Left colon (tissue), 2 donors: ENCODE results near the gene GAS2L1. TPM values are rescaled to one million over a fixed set of nuclear protein-coding genes. Genes with fewer than 3 reads are reported as not detected.
"Not testable (repeated sequence)": the region's sequence is repeated elsewhere in the genome, so short reads cannot be mapped to it uniquely, and the experiment has no call there.

Source experiments
- ATAC-seq: fragments of 200-7000 bp; cut with Tn5 transposase; one replicate; pipeline ENCODE4 v1.9.1; 2020; ENCODE audit warnings: mild to moderate bottlenecking, moderate library complexity
- DNase-seq, 2 donors: peaks; one replicate each; pipeline ENCODE4 v3.0.0-alpha.2; 2020
- intact Hi-C, 2 donors: fragments of 100-400 bp; cut with DNase I in 1 of 2; cut with micrococcal nuclease in 1 of 2; formaldehyde crosslinking; loops; one replicate each; pipeline versions ENCODE4 v1.11.2 to v1.14.0; 2022; cut with DNase I, micrococcal nuclease
- total RNA-seq, 2 donors: library from RNA; stranded (reverse); fragmentation: NEBNext Ultra II Directional; extraction: Animal tissue kit (Norgen Biotek cat#: 25700); gene quantifications; one replicate each; pipeline ENCODE4 v1.2.1, GENCODE V29; 2021
- donor health status: DM: no; HTN: no; CAD: no.
- donor health status: DM: yes; HTN: yes; CAD: no.

Gene GAS2L1
- total RNA-seq, 2 donors from 2014 or later = 19.7 to 32.3 TPM

DNA sequence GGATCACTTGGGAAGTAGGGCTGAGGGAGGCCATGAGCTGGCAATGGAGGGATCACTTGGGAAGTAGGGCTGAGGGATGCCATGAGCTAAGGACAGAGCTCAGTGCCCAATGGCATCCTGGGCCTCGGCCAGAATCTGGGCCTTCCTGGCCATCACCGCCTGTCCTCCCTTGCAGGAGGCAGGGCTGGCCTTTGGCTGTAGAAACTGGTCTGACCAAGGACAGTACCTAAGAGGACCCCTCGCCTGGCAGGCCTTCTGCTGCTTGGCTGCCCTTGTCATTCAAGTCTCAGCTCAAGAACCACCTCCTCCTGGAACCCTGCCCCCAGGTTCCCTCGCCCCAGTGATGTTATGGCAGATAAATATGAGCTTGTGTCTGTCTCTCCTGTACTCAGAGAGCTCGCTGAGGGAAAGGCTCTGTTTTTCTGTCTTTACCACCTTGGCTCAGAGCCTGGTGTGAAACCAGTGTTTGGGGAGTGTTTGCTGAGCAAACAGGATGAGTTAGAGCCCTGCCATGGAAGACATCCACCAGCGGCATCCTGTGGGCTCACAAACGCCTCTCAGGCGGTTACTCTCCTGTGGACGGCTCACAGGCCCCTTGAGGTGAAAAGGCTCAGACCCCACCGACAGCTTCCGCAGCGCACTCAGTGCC, 28.4 kb downstream of the GAS2L1 start:
- intact Hi-C loops = no loop called here
- ATAC-seq = no peak
- no peak for DNase-seq

DNA sequence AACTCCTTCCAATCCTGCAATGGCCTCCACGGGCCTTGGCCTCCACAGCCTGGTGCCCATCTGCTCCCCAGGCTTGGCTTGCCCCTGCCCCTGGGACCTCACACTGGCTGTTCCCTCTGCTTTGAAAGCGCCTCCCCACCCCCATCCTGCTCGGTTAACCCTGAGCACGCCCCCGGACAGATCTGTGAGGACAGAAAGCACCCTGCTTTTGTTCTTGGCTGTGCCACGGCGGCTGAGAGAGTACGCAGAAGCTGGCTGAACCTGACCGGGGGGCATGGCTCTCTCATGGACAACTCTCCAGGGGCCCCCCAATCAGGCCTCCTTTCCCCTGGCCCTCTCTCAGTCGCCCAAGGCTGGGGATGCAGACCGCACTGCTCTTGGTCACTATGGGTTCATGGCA, 29.2 kb downstream of the GAS2L1 start:
- intact Hi-C loops = no loop called here
- ATAC-seq (no peak), DNase-seq (no peak)

DNA sequence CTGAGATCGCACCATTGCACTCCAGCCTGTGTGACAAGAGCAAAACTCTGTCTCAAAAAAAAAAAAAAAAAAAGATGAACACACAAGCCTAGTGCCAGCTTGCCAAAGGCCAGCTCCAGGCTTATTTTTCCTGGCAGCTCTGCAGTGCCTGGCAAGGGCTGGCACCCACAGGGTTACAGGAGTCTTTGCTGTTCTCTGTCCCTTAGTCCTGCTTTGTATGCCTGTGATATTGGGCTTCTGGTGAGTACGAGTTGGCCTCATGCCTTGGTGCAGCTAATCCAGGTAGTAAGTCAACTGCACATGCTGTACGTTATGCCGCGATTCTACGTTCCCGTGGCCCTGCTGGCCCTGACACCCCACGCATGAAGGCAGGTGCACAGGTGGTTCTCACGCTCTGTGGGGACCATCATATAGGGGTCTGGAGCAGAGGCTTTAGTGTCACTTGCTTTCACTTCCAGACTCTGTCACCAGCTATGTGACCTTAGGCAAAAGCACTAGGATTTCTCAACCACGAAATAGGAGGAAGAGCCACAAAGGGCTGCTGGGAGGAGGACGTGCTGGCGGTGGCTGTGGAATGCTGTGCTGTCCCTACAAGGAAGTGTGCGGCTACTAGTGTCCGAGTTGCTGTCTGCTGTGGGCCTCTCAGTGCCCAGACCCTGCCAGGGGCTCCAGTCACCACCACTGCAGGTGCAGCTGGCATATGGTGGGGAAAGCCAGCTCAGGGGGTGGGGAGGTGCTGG, 30.5 kb downstream of the GAS2L1 start:
- intact Hi-C loops = no loop called here
- no peak for DNase-seq
- ATAC-seq = no peak

DNA sequence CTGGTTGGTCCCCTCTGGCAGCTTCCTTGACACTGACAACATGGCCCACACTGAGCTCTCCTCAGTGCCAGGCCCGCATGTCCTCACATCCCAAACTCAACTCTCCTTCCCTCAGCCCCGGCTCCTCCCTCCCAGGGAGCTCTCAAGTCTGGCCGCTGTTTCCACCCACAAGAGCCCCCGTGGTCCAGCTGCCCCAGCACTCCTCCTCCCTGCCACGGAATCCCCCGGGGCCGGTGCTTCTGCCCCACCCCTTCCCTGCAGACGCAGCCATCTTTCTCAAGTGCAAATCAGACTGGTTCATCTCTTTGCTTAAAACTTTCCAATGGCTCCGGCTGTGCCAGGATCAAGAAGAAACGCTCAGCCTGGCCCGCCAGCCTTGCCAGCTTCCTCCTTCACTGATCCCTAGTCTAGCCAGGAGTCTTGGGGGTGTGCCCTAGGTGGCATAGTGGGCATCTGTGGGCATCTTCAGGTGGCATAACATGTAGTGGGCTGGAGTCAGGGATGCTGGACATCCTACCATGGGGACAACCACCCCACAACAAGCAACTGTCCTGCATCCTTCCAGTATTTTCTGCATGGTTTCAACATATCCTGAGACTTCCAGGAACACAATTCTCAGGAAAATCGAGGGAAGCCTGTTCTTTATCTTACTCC, 31.3 kb downstream of the GAS2L1 start:
- intact Hi-C loops = no loop called here
- DNase-seq = no peak
- ATAC-seq = no peak

DNA sequence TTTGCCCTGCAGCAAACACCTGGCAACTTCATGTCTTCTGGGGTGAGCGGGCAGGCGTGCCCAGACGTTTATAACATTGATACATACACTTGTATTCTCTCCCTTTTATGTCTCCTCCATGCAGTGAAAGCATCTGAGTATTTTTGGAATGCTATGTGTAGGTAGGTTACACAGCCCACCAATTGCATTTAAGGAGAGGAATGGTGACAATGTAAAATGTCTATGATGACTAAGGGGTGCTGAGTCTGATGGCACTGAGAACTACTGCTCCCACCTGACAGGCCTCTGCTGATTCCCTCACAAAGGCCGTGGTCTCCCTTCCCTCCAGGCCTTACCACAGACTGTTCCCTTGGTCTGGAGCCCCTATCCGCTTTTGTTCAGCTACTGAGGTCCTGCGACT, 31.9 kb downstream of the GAS2L1 start:
- no peak for DNase-seq
- ATAC-seq = no peak
- intact Hi-C loops = no loop called here

DNA sequence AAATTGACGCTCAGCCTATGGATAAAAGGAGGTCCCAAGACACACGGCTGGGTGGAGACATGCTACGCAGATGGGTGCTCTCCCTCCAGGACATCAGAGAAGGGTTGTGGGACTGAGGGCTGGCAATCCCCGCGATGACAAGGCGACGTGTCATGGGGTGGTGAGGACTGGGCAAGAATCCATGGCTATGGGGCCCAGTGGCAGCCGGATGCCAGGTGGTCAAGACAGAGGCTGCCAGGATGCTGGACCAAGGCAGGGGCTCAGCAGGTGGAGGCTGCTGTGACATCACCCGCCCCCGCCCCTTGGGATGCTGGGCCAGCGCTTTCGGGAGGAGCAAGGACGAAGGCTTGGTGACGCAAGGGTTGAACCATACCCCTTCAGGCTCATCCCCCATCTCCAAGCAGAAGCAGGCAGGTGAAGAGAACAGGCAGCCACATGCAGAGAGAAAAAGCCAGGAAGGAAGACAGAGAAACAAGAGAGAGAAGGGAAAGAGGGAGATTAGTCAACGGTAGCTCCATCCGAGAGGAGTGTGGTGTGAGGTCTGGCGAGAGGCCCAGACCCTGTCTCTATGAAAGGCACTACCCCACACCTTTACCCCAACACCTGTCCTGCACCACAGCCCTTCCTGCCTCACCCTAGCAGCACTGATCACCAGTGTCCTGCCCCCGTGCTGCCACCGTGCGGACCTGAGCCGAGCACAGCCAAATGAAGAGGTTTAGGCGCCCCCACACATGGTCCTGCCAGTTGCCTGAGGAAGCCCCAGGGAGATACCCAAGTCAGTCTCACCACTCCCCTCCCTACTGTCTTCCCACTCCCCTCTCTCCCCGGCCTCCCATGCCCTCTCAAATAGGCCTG, 33.2 kb downstream of the GAS2L1 start:
- ATAC-seq (no peak), DNase-seq (no peak)
- intact Hi-C loops = no loop called here

DNA sequence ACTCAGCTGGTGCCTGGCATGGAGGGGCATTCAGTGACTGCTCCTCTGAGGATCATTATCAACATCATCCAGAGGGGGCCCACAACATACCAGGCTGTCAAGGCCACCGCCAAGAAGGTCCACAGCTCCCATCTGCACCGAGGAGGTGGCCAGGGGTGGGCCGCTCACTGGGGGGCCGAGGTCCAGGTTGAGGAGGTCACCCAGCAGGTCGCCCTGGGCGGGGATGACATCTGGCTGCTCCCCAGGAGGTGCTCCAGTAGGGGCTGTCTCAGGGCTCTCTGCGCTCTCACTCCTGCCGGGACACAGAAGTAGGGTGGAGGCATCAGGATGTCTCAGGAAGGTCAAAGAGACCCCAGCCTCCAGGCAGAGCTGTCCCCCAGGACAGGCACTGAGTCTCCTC, 34.1 kb downstream of the GAS2L1 start:
- no peak for ATAC-seq
- intact Hi-C loops = no loop called here
- no peak for DNase-seq

DNA sequence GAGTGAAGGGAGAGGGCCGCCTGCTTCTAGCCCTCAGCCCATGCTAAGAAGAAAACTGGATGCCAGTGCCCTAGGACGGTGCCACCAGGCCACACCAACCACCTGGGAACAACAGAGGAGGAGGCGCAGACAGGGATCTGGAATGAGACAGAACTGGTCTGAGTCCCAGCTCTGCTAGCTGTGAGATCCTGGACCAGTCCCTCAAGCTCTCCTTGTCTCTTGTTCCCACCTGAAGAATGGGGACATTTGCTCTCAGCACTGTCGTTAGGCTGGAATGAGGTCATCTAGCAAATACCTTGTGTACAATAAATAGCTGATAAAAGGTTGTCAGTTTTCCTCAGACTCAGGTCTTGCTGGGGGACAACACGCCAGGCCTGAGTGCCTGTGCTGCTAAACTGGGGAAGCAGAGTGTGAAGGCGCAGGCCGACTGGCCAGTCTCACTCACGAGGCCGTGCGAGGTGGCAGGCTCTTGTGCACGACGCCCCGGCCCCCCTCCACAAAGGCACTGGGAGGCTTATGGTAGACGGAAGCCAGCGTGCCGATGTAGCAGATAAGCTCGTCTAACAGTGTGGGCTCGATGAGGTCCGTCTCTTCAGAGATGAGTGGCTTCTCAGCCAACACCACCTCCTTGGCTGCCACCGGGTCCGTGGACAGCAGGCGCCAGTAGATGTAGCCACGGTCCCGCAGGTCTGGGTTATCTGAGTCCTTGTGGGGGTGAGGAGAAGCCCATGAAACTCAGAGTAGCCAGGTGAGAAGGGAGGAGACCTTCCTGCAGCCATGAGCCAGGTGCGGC, 34.8 kb downstream of the GAS2L1 start:
- no peak for ATAC-seq
- intact Hi-C loops = no loop called here
- DNase-seq = no peak

DNA sequence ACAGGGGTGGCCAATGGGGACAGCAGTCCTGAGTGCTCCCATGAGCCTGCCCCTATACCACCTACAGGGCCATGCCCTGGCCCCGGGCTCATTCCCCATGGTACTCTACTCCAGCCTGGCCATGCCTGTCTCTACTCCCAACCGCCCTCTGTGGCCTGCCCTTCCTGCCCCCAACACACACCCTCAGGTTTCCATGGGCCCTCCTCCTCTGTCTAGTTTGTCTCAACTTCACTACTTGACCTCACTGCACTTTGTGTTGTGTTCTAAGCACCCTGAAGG, 35.3 kb downstream of the GAS2L1 start:
- intact Hi-C loops = no loop called here
- ATAC-seq (no peak), DNase-seq (no peak)

DNA sequence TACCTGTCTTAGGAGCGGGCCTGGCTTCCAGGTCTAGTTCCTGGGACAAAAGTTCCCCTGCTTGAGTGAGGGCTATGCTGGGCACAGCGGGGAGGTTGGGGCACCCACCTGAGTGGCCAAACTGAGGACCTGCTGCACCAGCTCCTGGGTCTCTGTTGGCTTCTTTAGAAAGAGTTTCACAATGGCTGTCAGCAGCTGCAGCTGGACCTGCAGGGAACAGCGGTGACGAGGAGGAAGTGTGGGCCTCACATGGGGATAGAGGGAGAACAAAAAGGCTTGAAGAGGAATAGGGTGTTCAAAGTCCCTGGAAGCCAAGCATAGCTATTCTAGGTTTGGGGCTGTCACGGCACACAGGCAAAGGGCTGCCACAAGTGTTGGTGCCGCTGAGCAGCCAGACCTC, 35.7 kb downstream of the GAS2L1 start:
- no peak for DNase-seq
- no peak for ATAC-seq
- intact Hi-C loops = no loop called here

DNA sequence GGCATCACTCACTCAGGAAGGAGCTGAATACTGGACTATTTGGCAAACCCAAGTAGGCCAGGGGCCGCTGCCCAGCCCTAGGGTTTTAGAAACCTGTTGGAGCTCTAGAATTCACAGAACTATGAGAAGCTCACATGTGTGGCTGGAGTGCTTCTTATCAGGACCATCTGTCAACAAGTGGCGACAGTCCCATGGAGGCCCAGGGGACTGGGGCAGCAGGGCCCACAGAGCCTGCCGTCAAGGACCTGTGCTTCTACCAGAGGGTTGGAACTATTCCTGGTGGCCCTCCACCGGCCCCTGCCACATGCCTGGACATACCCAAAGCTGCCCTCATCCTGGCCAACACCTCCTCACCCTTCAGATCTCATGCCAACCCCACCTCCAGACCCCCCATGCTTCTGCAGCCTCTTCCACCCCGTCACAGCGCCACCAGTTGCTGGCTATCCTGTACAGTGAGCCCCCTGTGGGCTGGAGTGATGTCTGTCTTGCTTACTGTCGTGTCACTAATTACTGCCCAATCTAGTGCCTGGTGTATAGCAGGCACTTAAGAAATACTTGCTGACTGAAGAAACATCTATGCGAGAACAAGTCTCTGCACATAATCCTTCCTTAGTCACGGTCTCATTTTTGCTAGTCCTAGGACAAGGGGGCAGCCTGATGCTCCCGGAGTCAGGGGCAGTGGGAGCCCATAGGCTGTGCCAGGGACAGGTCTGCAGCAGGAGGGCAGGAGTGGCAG, 36.3 kb downstream of the GAS2L1 start:
- intact Hi-C loops = no loop called here
- DNase-seq = no peak
- ATAC-seq = no peak

DNA sequence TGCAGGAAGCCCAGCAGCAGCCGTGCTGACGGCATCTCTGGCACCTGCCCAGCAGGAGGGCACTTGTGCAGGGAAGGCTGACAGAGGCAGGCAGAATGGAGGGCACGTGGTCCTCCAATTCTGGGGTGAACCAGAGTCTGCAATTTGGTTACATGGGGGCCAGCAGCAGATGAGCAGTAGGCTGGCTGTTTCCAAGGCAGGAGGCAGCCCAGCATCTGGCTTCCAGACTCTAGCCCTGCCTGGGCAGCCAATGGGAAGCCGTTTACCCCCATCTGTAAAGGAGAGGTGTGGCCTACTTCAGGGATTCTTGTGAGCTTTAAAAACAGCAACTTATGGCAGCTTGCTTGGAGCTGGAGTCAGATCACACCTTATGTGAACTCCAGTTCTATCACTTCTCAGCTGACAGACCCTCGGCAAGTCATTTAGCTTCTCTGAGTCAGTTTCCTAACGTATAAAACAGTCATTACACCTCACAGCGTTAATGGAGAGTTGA, 36.9 kb downstream of the GAS2L1 start:
- intact Hi-C loops = no loop called here
- no peak for DNase-seq
- ATAC-seq = no peak

DNA sequence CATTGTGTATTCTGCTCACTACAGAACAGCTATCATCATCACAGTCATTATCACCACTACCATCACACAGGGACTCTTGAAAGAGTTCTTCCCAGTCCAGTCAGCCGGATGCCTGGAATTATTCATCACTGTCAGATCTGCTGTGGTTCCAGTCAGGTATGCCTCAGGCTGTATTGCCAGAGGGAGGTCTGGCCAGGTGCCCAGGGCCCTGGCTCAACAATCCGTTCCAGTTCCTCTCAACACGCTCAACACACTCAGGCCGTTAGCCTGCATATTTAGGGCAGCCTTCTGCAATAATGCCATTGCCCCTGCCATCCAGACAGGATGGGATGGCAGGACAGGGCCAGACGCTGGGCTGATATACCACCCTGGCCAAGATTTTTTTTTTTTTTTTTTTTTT, 37.7 kb downstream of the GAS2L1 start:
- intact Hi-C loops = no loop called here
- DNase-seq = peak in 1 of 2 donors; percentile 52

DNA sequence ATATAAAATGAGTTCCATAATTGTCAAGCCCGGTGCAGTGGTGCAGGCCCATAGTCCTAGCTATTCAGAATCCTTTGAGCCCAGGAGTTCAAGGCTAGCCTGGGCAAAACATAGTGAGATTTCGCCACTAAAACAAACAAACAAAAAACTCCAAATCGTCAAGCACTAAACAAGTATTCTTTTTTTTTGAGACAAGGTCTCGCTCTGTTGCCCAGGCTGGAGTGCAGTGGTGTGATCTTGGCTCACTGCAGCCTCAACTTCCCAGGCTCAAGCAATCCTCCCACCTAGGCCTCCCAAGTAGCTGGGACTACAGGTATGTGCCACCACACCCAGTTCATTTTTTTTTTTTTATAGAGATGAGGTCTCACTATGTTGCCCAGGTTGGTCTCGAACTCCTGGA, 38.4 kb downstream of the GAS2L1 start:
- DNase-seq, ATAC-seq, intact Hi-C loops: not testable (repeated sequence)

More for the DNA sequence above, 37.7 kb downstream of the GAS2L1 start:
- ATAC-seq = peak; percentile 30

DNA sequence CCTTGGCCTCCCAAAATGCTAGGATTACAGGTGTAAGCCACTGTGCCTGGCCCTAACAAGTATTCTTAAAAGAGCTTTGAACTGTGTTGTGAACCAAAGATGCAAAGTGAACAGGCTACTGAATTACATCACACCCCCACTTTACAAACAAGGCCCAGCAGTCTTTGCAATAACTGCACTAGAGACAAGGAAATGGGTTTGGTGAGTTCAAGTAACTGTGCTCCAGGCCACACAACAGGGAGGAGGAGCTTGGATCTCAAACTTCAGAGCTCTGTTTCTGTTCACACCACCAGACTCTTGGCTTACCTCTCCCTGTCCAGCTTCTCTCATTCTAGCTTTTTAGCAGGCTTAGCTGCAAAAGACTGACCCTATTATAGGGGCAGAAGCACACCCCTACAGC, 39.5 kb downstream of the GAS2L1 start:
- DNase-seq (no peak), ATAC-seq (peak; percentile 16)
- intact Hi-C loops = no loop called here

DNA sequence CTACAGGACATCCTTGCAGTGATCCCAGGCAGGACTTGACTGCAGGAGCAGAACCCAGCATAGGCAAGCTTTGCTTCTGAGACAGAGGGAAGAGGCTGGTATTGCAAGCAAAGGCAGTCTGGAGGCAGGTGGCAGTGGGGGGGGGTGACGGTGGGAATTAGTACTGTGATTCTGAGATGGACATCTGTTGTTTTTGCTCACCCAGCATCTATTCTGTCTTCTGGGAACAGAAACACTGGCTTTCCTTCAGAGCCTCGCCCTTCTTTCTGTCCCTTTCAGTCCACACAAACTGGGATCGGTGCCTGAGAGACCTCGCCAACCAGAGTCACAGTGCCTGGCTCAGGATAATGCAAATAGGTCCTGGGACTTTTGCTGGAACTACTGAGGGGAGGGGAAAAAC, 40.2 kb downstream of the GAS2L1 start:
- no peak for ATAC-seq
- intact Hi-C loops = no loop called here
- DNase-seq = no peak

DNA sequence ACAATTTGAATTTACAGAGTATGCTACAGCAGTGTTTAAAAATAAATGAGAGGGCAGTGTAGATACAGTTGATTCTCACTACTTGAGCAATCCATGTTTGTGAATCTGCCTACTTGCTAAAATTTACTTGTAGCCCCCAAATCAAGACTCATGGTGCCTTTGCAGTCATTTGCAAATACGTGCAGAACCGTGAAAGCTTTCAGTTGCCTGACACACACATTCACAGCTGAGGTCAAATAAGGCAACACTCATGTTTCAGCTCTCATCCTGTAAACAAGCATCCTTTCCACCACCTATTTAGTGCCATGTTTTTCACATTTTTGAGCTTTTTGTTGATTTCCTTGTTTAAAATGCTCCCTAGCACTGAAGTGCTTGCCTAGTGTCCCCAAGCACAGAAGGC, 41.6 kb downstream of the GAS2L1 start:
- DNase-seq = no peak
- intact Hi-C loops = no loop called here
- no peak for ATAC-seq

DNA sequence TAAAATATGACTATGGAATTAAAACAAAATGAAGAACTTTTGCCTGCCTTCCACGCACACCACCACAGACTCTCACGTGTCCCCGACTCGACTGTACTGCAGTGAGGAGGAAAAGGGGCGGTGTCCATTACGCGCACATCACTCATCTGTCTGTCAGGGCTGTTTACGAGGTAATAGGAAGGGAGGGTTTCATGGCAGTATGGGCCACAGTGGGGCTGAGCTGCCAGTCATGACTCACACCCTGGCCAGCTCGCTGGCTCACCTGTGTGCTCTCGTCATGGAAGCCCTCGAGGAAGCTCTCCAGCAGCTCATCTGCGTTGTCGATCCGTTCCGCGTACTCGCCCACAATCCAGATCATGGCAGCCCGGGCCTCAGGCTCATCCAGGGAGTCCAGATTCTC, 42.5 kb downstream of the GAS2L1 start:
- intact Hi-C loops = no loop called here
- DNase-seq (no peak), ATAC-seq (no peak)
